IMR-90 (cell line): ENCODE results near the gene USP7. TPM values are rescaled to one million over a fixed set of nuclear protein-coding genes. Genes with fewer than 3 reads are reported as not detected.

ENCODE experiments used
- ATAC-seq: fragments of 200-7000 bp; cut with Tn5 transposase; 2 replicates; pipeline ENCODE4 v1.9.1; 2020; ENCODE audit warnings: low read depth, mild to moderate bottlenecking, moderate library complexity
- BruUV-seq: library from RNA; stranded (reverse); fragments of 400-500 nt; replicated peaks from 2 replicates; lab custom pipeline; 2021; lab: Mats Ljungman, UMichigan
- CTCF ChIA-PET: fragments of 300-600 bp; formaldehyde crosslinking; extraction: SDS; loops from one replicate; lab custom pipeline; 2021; ENCODE audit warnings: antibody characterized with exemption; lab: Yijun Ruan, JAX
- POLR2A ChIA-PET: fragments of 300-600 bp; sonication (Branson Sonifier 250); formaldehyde crosslinking; loops from one replicate; lab custom pipeline; 2022; ENCODE audit warnings: antibody characterized with exemption; ENCODE audit not compliant: unreplicated experiment; lab: Charles Lee
- DNase-seq: peaks from one replicate; pipeline ENCODE4 v3.0.0; 2013
- H2AFZ ChIP-seq: replicated peaks from 2 replicates; pipeline ENCODE3; 2013; ENCODE audit warnings: low read length, mild to moderate bottlenecking; ENCODE audit not compliant: poor library complexity
- H2AK5ac ChIP-seq: 2 replicates; pipeline ENCODE4 v1.6.1; 2013; ENCODE audit warnings: low read depth, low read length, inconsistent platforms
- H2AK9ac ChIP-seq: replicated peaks from 2 replicates; pipeline ENCODE3; 2013; ENCODE audit warnings: mild to moderate bottlenecking, low read depth, low read length, moderate library complexity; ENCODE audit not compliant: poor library complexity
- H2BK120ac ChIP-seq: 2 replicates; pipeline ENCODE4 v1.6.1; 2013; ENCODE audit warnings: low read depth, low read length, inconsistent platforms
- H2BK15ac ChIP-seq: 3 replicates; pipeline ENCODE4 v1.6.1; 2013; ENCODE audit warnings: low read depth, low read length, inconsistent platforms
- H2BK20ac ChIP-seq: 2 replicates; pipeline ENCODE4 v1.6.1; 2013; ENCODE audit warnings: low read depth, mild to moderate bottlenecking, inconsistent platforms, low read length, moderate library complexity
- H2BK5ac ChIP-seq: 2 replicates; pipeline ENCODE4 v1.6.1; 2013; ENCODE audit warnings: mild to moderate bottlenecking, low read depth, low read length, inconsistent platforms; ENCODE audit not compliant: poor library complexity, severe bottlenecking
- H3K14ac ChIP-seq: replicated peaks from 2 replicates; pipeline ENCODE4 v1.6.1; 2013; ENCODE audit warnings: low read depth, low read length, inconsistent platforms
- H3K18ac ChIP-seq: 2 replicates; pipeline ENCODE4 v1.6.1; 2013; ENCODE audit warnings: low read depth, low read length, control low read depth
- H3K23ac ChIP-seq: 2 replicates; pipeline ENCODE4 v1.6.1; 2013; ENCODE audit warnings: low read depth, low read length, inconsistent platforms
- H3K27ac ChIP-seq: 2 replicates; pipeline ENCODE4 v1.5.1; 2013; ENCODE audit warnings: mild to moderate bottlenecking, control low read depth, low read length; ENCODE audit not compliant: insufficient read depth
- H3K27me3 ChIP-seq: 2 replicates; pipeline ENCODE4 v1.6.1; 2013; ENCODE audit warnings: low read length; ENCODE audit not compliant: control insufficient read depth, insufficient read depth
- H3K36me3 ChIP-seq: 2 replicates; pipeline ENCODE4 v1.6.1; 2013; ENCODE audit warnings: low read length, mixed read lengths; ENCODE audit not compliant: control insufficient read depth, insufficient read depth
- H3K4ac ChIP-seq: 2 replicates; pipeline ENCODE4 v1.6.1; 2013; ENCODE audit warnings: low read depth, low read length, inconsistent platforms
- H3K4me1 ChIP-seq: 2 replicates; pipeline ENCODE4 v1.6.1; 2013; ENCODE audit warnings: low read length, mixed read lengths; ENCODE audit not compliant: control insufficient read depth, insufficient read depth
- H3K4me2 ChIP-seq: 2 replicates; pipeline ENCODE4 v1.6.1; 2013; ENCODE audit warnings: low read depth, mild to moderate bottlenecking, control low read depth, low read length, moderate library complexity
- H3K4me3 ChIP-seq: 2 replicates; pipeline ENCODE4 v1.5.1; 2013; ENCODE audit warnings: low read depth, mild to moderate bottlenecking, control low read depth, low read length, moderate library complexity; ENCODE audit not compliant: insufficient read depth
- H3K56ac ChIP-seq: 2 replicates; pipeline ENCODE4 v1.6.1; 2013; ENCODE audit warnings: low read length, inconsistent platforms; ENCODE audit not compliant: insufficient read depth; ENCODE audit errors: extremely low read depth
- H3K79me1 ChIP-seq, 2 experiments: 2 replicates each; pipeline ENCODE4 v1.6.1; 2013; ENCODE audit warnings: low read length in 2 of 2, inconsistent platforms in 1 of 2, low read depth in 1 of 2
- H3K9ac ChIP-seq: 2 replicates; pipeline ENCODE4 v1.6.1; 2013; ENCODE audit warnings: low read depth, low read length, control low read depth
- H3K9me1 ChIP-seq: 2 replicates; pipeline ENCODE4 v1.6.1; 2013; ENCODE audit warnings: low read length, inconsistent platforms; ENCODE audit not compliant: insufficient read depth
- H3K9me3 ChIP-seq: 2 replicates; pipeline ENCODE4 v1.6.1; 2013; ENCODE audit warnings: low read length; ENCODE audit not compliant: control insufficient read depth, insufficient read depth
- H4K20me1 ChIP-seq: 2 replicates; pipeline ENCODE4 v1.6.1; 2013; ENCODE audit warnings: low read length, inconsistent platforms; ENCODE audit not compliant: insufficient read depth
- H4K5ac ChIP-seq: 2 replicates; pipeline ENCODE4 v1.6.1; 2013; ENCODE audit warnings: mild to moderate bottlenecking, low read depth, low read length, control low read depth
- H4K8ac ChIP-seq, 2 experiments: 2 replicates each; pipeline ENCODE4 v1.6.1; 2013; ENCODE audit warnings: low read depth in 2 of 2, low read length in 2 of 2, control low read depth in 1 of 2, inconsistent platforms in 1 of 2
- H4K91ac ChIP-seq: 2 replicates; pipeline ENCODE4 v1.6.1; 2013; ENCODE audit warnings: low read depth, low read length, inconsistent platforms; ENCODE audit not compliant: insufficient read depth
- BHLHE40 ChIP-seq: fragments of 150-350 bp; IDR thresholded peaks from 2 replicates; pipeline ENCODE4 v1.6.1; 2016; ENCODE audit warnings: mild to moderate bottlenecking, low read depth, low read length
- FOS ChIP-seq: fragments of 150-350 bp; IDR thresholded peaks from 2 replicates; pipeline ENCODE4 v1.6.1; 2016; ENCODE audit warnings: low read depth, low read length
- MAFK ChIP-seq: IDR thresholded peaks from 2 replicates; pipeline ENCODE4 v1.6.1; 2012; ENCODE audit warnings: low read depth, low read length, improper control_type of control experiment
- MAZ ChIP-seq: IDR thresholded peaks from 2 replicates; pipeline ENCODE4 v1.6.1; 2012; ENCODE audit warnings: low read depth, mild to moderate bottlenecking, low read length, improper control_type of control experiment, moderate library complexity, borderline replicate concordance
- MXI1 ChIP-seq: IDR thresholded peaks from 2 replicates; pipeline ENCODE4 v1.6.1; 2012; ENCODE audit warnings: low read depth, mild to moderate bottlenecking, low read length, moderate library complexity, borderline replicate concordance
- POLR2A ChIP-seq: IDR thresholded peaks from 2 replicates; pipeline ENCODE4 v1.6.1; 2012; ENCODE audit warnings: mild to moderate bottlenecking, low read depth, low read length
- WGBS, 2 experiments: methylation state at CpG; one replicate each; pipeline versions ENCODE4 v1.1.5 to v1.1.7; 2013; ENCODE audit warnings: missing lambda C conversion rate in 2 of 2; ENCODE audit not compliant: insufficient read length in 1 of 2; ENCODE audit errors: extremely low coverage in 2 of 2; 5-methylcytosine and 5-hydroxymethylcytosine counted together
- dilution Hi-C: fragments of 300-500 bp; cut with HindIII; formaldehyde crosslinking; loops from one replicate; pipeline ENCODE4 v1.14.3; 2018; ENCODE audit warnings: low sequenced_read_pairs; ENCODE audit not compliant: unreplicated experiment
- in situ Hi-C: fragments of 300-500 bp; cut with MboI; formaldehyde crosslinking; loops from 3 replicates; pipeline ENCODE4 v1.14.3; 2019; ENCODE audit warnings: low sequenced_read_pairs, inconsistent platforms, mixed read lengths
- intact Hi-C: fragments of 100-400 bp; cut with micrococcal nuclease; formaldehyde crosslinking; loops from 2 replicates; pipeline ENCODE4 v1.10.0; 2022
- polyA plus RNA-seq, 3 experiments: library from polyadenylated mRNA; depleted of rRNA; stranded (reverse); fragments of >200 nt; gene quantifications; 2 replicates each; pipeline ENCODE4 v1.2.3, GENCODE V29; 2012; ENCODE audit warnings: low replicate concordance in 1 of 3
- total RNA-seq: library from RNA; depleted of rRNA; stranded (reverse); fragments of >200 nt; gene quantifications from 2 replicates; pipeline ENCODE4 v1.2.3, GENCODE V29; 2012
- TF ChIP-seq, protein P1 (sequence below): fragments of 150-350 bp; IDR thresholded peaks from 2 replicates; pipeline ENCODE4 v1.6.1; 2017; ENCODE audit warnings: mild to moderate bottlenecking, antibody characterized with exemption, low read length, low read depth

Gene USP7
- total and polyA plus RNA-seq, 2 of the 4 experiments (the other 2 are of a cell fraction) = 17.8 to 28.3 TPM

DNA sequence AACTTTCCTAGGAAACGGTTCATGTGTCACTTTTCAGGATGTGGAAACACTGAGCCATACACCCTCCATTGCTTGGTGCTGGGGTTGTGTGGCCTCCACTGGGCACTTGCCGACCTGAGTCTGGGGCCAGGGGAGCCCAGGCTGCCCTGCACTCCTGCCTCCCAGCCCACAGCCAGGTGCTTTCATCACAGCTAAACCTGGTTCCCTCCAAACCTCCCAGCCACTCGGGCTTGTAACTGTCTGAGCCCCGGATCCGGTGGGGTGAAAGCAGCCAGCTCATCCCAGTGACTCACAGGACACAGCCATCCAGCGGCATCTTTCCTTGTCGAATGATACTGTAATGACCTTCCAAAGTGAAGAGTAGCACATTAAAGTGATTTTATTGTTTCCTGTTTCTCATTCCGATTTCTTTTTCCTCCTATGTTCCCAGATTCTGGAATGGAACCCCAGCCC, 114.7 kb downstream of the USP7 start (continued):
- 0 out of 2 replicates have a peak, but pooled peaks have one; percentile 13 for TF ChIP-seq BHLHE40
- TF ChIP-seq, protein P1, sequence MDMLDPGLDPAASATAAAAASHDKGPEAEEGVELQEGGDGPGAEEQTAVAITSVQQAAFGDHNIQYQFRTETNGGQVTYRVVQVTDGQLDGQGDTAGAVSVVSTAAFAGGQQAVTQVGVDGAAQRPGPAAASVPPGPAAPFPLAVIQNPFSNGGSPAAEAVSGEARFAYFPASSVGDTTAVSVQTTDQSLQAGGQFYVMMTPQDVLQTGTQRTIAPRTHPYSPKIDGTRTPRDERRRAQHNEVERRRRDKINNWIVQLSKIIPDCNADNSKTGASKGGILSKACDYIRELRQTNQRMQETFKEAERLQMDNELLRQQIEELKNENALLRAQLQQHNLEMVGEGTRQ = no peak

DNA sequence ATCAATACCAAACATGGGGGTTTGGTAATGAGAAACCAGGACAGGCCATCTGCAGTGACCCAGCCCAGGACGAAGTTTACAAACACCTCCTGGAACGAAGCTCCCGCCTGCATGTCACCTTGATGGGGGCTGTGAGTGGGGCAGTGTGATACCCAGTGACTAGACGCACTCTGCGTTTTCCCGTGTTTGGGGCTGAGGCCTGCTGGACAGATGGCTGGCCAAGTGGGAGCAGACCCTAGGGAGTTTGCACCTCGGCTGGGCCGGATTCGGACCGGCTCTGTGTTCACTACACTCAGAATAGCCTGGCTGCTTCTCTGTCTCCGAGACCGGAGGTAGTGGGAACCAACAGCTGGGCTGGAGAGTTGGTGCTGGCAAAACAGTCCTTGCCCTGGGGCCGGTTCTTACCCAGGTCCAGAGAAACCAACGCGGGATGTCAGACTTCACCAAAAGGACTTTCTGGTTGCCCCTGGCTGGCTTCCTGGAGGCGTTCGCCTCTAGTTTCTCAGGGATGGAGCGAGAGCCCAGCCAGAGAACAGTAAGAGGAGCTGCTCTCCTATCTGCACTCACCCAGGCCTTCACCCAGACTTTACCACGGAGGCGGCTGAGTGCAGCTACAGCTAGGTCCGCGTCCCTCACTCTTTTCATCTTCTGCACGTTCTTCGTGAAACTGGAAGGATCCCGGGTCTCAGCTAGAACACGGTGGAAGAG, 115.3 kb downstream of the USP7 start:
- TF ChIP-seq FOS = no peak
- no peak for TF ChIP-seq MXI1
- TF ChIP-seq POLR2A = no peak
- TF ChIP-seq MAFK = no peak
- TF ChIP-seq MAZ = no peak
- Histone ChIP-seq H2BK5ac (peak overlapping the region; percentile 73), H3K27ac (peak overlapping the region; percentile 8), H3K4ac (0 out of 2 replicates have a peak overlapping the region, but pooled peaks have one; percentile 24), H3K14ac (no peak overlapping the region), H4K20me1 (peaks cover 77% of the 10 kb centered on the region), H3K79me1 (peaks cover 26 to 68% of the 10 kb centered on the region in 2 experiments; a peak in 3 of 4 replicates), H2BK15ac (no peak overlapping the region), H3K56ac (no peak overlapping the region), H3K9me3 (no peaks in the 10 kb centered on the region), H2AK9ac (peak overlapping the region; percentile 80), H3K18ac (no peak overlapping the region), H2BK20ac (no peak overlapping the region), H3K9me1 (peaks cover 17% of the 10 kb centered on the region), H2BK120ac (no peak overlapping the region; the same call in 1 of the 2 replicates), H4K5ac (no peak overlapping the region), H2AFZ (peak overlapping the region; percentile 23), H3K4me2 (no peak overlapping the region), H3K4me1 (peaks cover 23% of the 10 kb centered on the region), H4K91ac (no peak overlapping the region), H4K8ac (no peak overlapping the region; a peak in 1 of 4 replicates), H3K23ac (peak overlapping the region; percentile 0; the same call in 1 of the 2 replicates), H3K4me3 (no peak overlapping the region), H3K9ac (no peak overlapping the region), H3K36me3 (peaks cover 56% of the 10 kb centered on the region), H2AK5ac (0 out of 2 replicates have a peak overlapping the region, but pooled peaks have one; percentile 37), H3K27me3 (no peaks in the 10 kb centered on the region)
- BruUV-seq = no TSS peak
- DNase-seq (no peak), ATAC-seq (peak; percentile 5)
- POLR2A ChIA-PET = no interaction called here
- CTCF ChIA-PET = no interaction called here
- dilution Hi-C loops (no loop called here), intact Hi-C loops (no loop called here), in situ Hi-C loops (no loop called here)
- WGBS, 2 experiments = 94% methylated on average over 10 of the region's 26 CpGs; no CpG with 5 or more reads in 1 of the 2 experiments
